GM21447 (cell line): ENCODE data around the gene MUSK.

Experiments used
- ATAC-seq: cut with Tn5 transposase; IDR thresholded peaks from one replicate; pipeline ENCODE4 v1.9.1; 2021; ENCODE audit not compliant: unreplicated experiment

MUSK gene

GRCh38 chr9:110668570-110669167 is at the start of gene MUSK:
Gene MUSK (plus strand): TSS chr9:110668791. CDS start chr9:110668905, 114 bp downstream.
- no peak for ATAC-seq

- no peak for ATAC-seq
These were observed 48.8 kb upstream of the MUSK start for GRCh38 chr9:110619831-110620230.

GRCh38 chr9:110620726-110621125 is 47.9 kb upstream of the MUSK start:
- no peak for ATAC-seq

- ATAC-seq = no peak
These were observed 46.2 kb upstream of the MUSK start for GRCh38 chr9:110622368-110622767.

GRCh38 chr9:110623462-110624025 is 45.0 kb upstream of the MUSK start:
- no peak for ATAC-seq

GRCh38 chr9:110626101-110626829 is 42.3 kb upstream of the MUSK start:
- peak; percentile 95 for ATAC-seq

GRCh38 chr9:110635589-110635988 is 33.0 kb upstream of the MUSK start:
- no peak for ATAC-seq

- no peak for ATAC-seq
These were observed 30.1 kb upstream of the MUSK start for GRCh38 chr9:110638381-110638954.

GRCh38 chr9:110640736-110641135 is 27.9 kb upstream of the MUSK start:
- ATAC-seq = no peak

- ATAC-seq = no peak
These were observed 27.3 kb upstream of the MUSK start for GRCh38 chr9:110641293-110641692.

- no peak for ATAC-seq
These were observed 19.9 kb upstream of the MUSK start for GRCh38 chr9:110648696-110649095.

- no peak for ATAC-seq
These were observed 18.3 kb upstream of the MUSK start for GRCh38 chr9:110650261-110650660.

GRCh38 chr9:110650991-110651411 is 17.6 kb upstream of the MUSK start:
- no peak for ATAC-seq

- no peak for ATAC-seq
These were observed 12.6 kb upstream of the MUSK start for GRCh38 chr9:110655754-110656641.

GRCh38 chr9:110659891-110660541 is 8.6 kb upstream of the MUSK start:
- ATAC-seq = no peak

- ATAC-seq = no peak
These were observed 842 bp downstream of the MUSK start for GRCh38 chr9:110669433-110669832.

GRCh38 chr9:110671849-110672248 is 3.3 kb downstream of the MUSK start:
- no peak for ATAC-seq

- no peak for ATAC-seq
These were observed 4.4 kb downstream of the MUSK start for GRCh38 chr9:110672873-110673510.

- no peak for ATAC-seq
These were observed 18.9 kb downstream of the MUSK start for GRCh38 chr9:110687497-110687896.

- ATAC-seq = no peak
These were observed 19.7 kb downstream of the MUSK start for GRCh38 chr9:110688329-110688728.
